Fibroblast of lung (primary cell): ENCODE measurements around the gene TSHR.

Source experiments
- EZH2 ChIP-seq: IDR thresholded peaks from 2 replicates; pipeline ENCODE4 v1.5.1; 2012; ENCODE audit warnings: low read length, control low read depth, mild to moderate bottlenecking; ENCODE audit errors: missing control alignments
- TF ChIP-seq, protein P1 (sequence below), 2 donors: IDR thresholded peaks in 1 of 2; conservative IDR thresholded peaks in 1 of 2; 1 replicate in 1 of 2; 2 replicates in 1 of 2; pipeline ENCODE4 v1.5.1; 2011 to 2012; ENCODE audit warnings: low read length in 2 of 2, control low read depth in 1 of 2, inconsistent platforms in 1 of 2, low read depth in 1 of 2, mild to moderate bottlenecking in 1 of 2

GRCh38 chr14:80942191-80942600, 13.2 kb upstream of the TSHR start:
- TF ChIP-seq, protein P1, sequence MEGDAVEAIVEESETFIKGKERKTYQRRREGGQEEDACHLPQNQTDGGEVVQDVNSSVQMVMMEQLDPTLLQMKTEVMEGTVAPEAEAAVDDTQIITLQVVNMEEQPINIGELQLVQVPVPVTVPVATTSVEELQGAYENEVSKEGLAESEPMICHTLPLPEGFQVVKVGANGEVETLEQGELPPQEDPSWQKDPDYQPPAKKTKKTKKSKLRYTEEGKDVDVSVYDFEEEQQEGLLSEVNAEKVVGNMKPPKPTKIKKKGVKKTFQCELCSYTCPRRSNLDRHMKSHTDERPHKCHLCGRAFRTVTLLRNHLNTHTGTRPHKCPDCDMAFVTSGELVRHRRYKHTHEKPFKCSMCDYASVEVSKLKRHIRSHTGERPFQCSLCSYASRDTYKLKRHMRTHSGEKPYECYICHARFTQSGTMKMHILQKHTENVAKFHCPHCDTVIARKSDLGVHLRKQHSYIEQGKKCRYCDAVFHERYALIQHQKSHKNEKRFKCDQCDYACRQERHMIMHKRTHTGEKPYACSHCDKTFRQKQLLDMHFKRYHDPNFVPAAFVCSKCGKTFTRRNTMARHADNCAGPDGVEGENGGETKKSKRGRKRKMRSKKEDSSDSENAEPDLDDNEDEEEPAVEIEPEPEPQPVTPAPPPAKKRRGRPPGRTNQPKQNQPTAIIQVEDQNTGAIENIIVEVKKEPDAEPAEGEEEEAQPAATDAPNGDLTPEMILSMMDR (conservative IDR thresholded peaks at IDR 0.05 in 1 of 2, IDR thresholded peaks at IDR 0.05 in 1 of 2; ENCODE audit: low read depth in 1 of 2, low read length in 2 of 2), result no peak
- no peak for TF ChIP-seq EZH2
